Measurements from ENCODE around the gene CHRNA10.

- no peak for TF ChIP-seq FOXM1 (IDR thresholded peaks at IDR 0.05; ENCODE audit: borderline replicate concordance, low read depth)
- no peak for TF ChIP-seq MAX (IDR thresholded peaks at IDR 0.05)
Measured at GRCh38 chr11:3626250-3626960, 44.8 kb downstream of the CHRNA10 start.
